Activated CD4-positive, alpha-beta T cell treated with anti-CD3 and anti-CD28 coated beads for 36 hours (primary cell): Measurements from ENCODE around the gene KRT74. TPM values are rescaled to one million over a fixed set of nuclear protein-coding genes. Genes with fewer than 3 reads are reported as not detected.
A peak's percentile ranks its signal among the peaks of the same experiment; 100 is the strongest.

Experiments
- ATAC-seq: fragments of 200-7000 bp; cut with Tn5 transposase; one replicate; pipeline ENCODE4 v1.10.0; 2021; ENCODE audit warnings: mild to moderate bottlenecking, moderate library complexity
- CTCF ChIA-PET: fragments of 350-600 bp; sonication (Branson Sonifier 250); formaldehyde crosslinking; loops from one replicate; lab custom pipeline; 2021; ENCODE audit warnings: antibody characterized with exemption; lab: Charles Lee
- POLR2A ChIA-PET: fragments of 350-600 bp; sonication (Branson Sonifier 250); formaldehyde crosslinking; loops from one replicate; lab custom pipeline; 2021; ENCODE audit warnings: antibody characterized with exemption, inconsistent platforms; lab: Charles Lee
- DNase-seq: peaks from one replicate; pipeline ENCODE4 v3.0.0-alpha.2; 2020
- H3K27ac Mint-ChIP-seq: one replicate; pipeline ENCODE4 v1.8.0; 2021; ENCODE audit warnings: mixed read lengths
- H3K27me3 Mint-ChIP-seq: one replicate; pipeline ENCODE4 v1.8.0; 2021; ENCODE audit warnings: mixed read lengths
- H3K36me3 Mint-ChIP-seq: one replicate; pipeline ENCODE4 v1.8.0; 2021; ENCODE audit warnings: low read depth, mixed read lengths
- H3K4me1 Mint-ChIP-seq: one replicate; pipeline ENCODE4 v1.8.0; 2021; ENCODE audit warnings: mixed read lengths
- H3K4me3 Mint-ChIP-seq: one replicate; pipeline ENCODE4 v1.8.0; 2021; ENCODE audit warnings: mild to moderate bottlenecking, moderate library complexity, mixed read lengths
- H3K9me3 Mint-ChIP-seq: one replicate; pipeline ENCODE4 v1.8.0; 2021; ENCODE audit warnings: low read depth, mixed read lengths
- intact Hi-C, 2 experiments: fragments of 100-400 bp; cut with DNase I in 1 of 2; cut with micrococcal nuclease in 1 of 2; formaldehyde crosslinking; loops; one replicate each; pipeline versions ENCODE4 v1.14.2 to v1.15.1; 2022 to 2024; cut with DNase I, micrococcal nuclease
- total RNA-seq, 2 experiments: library from RNA; stranded (reverse); gene quantifications; one replicate each; pipeline ENCODE4 v1.2.3, GENCODE V29; 2021

Gene KRT74
- total RNA-seq, 2 experiments from 2014 or later: not detected

DNA sequence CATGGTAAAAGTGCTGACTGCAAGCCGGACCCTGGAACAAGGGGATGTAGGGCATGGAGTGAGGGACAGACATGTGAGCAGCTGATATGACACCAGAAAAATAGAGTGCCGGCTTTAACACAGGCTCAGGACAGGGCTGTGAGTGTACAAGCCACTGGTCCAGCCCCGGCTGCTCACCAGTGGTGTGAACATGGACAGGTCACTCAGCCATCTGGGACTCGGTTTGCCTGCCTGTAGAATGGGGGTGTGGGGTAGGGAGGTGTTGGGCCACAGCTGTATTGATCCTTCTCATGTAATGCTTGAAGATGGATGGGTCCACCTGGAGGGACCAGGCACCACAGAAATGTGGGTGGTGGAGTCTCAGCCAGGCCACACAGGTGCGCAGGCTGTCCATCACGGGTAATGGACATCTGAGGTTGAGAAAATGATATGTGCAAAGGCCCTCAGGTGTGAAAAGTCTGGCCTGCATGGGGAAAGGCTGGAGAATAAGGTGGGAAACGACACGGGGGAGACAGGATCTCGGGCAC, 10.6 kb upstream of the KRT74 start:
- Mint-ChIP-seq H3K4me3 (no peak overlapping the region), H3K27ac (no peak overlapping the region), H3K9me3 (no peaks in the 10 kb centered on the region), H3K27me3 (no peaks in the 10 kb centered on the region), H3K36me3 (no peaks in the 10 kb centered on the region), H3K4me1 (peaks cover 51% of the 10 kb centered on the region)
- intact Hi-C loops: loop anchor here (10.0 kb wide), 2 partner anchors 131 to 429 kb away; no protein-coding TSS in a partner anchor
- DNase-seq (no peak), ATAC-seq (no peak)
- ChIA-PET CTCF (interaction anchor here (0.6 to 5.4 kb wide), 12 partner anchors 10 to 1159 kb away, joined by 3 to 70 read pairs (median 6); partner anchors contain the start of gene KRT74), POLR2A (interaction anchor here (0.9 kb wide), 1 partner anchor 75 kb away, joined by 4 read pairs; no protein-coding TSS in a partner anchor)

DNA sequence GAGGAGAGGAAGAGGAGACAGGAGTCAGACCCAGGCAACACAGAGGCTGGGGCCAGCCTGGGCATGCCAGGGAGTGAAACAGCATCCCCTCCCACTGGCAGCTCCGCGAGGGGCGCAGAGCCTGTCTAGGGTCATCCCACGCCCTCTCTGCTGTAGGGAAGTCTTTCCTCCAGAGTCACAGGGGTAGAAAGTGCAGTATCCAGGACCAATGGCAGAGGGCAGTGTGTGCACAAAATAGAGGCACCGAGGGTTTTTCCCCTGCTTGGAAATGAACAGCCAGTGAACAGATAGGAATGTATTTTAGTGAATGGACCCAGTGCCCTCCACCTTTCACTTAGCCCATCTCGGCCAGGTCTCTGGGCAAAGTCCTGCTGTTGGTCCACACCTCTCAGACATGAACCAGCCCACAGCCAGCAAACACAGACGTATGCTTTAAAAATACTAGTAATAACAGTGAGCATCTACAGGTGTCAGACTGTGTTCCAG, 9.4 kb upstream of the KRT74 start:
- Mint-ChIP-seq H3K4me1 (peaks cover 51% of the 10 kb centered on the region), H3K27me3 (no peaks in the 10 kb centered on the region), H3K9me3 (no peaks in the 10 kb centered on the region), H3K27ac (no peak overlapping the region), H3K4me3 (no peak overlapping the region), H3K36me3 (no peaks in the 10 kb centered on the region)
- ATAC-seq (peak; percentile 78), DNase-seq (peak; percentile 80)
- ChIA-PET POLR2A (no interaction called here), CTCF (interaction anchor here (0.6 to 5.4 kb wide), 10 partner anchors 23 to 397 kb away, joined by 3 to 70 read pairs (median 6); no protein-coding TSS in a partner anchor)
- intact Hi-C loops: loop anchor here (1.0 to 10.0 kb wide), 6 partner anchors 132 to 428 kb away; no protein-coding TSS in a partner anchor

DNA sequence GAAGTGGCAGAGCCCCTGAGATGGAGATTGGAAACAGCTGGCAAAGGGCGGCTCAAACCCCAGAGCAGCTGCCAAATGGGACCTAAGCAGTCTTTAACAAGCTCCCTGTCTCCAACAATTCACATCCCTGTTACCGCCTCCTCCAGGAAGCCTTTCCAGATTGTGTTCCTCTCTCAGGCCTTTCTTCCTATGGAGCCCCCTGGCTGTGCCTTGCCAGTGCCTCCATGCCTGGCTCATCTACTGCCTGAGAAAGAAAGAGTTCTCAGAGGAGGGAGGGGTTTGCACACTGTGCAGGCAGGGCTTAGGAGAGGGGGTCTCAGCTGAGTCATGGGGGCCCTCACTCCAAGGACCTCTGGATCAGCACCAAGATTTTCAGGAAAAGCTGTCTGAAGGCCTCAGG, 8.8 kb upstream of the KRT74 start:
- intact Hi-C loops: loop anchor here (10.0 kb wide), 2 partner anchors 132 to 428 kb away; no protein-coding TSS in a partner anchor
- ChIA-PET CTCF (interaction anchor here (0.8 to 5.4 kb wide), 8 partner anchors 48 to 298 kb away, joined by 3 to 70 read pairs (median 4); no protein-coding TSS in a partner anchor), POLR2A (no interaction called here)
- H3K4me1 Mint-ChIP-seq: peaks cover 51% of the 10 kb centered on the region
- H3K36me3 Mint-ChIP-seq: no peaks in the 10 kb centered on the region
- no peaks in the 10 kb centered on the region for H3K9me3 Mint-ChIP-seq
- DNase-seq: no peak
- ATAC-seq: no peak
- H3K4me3 Mint-ChIP-seq: no peak overlapping the region
- H3K27me3 Mint-ChIP-seq: no peaks in the 10 kb centered on the region
- H3K27ac Mint-ChIP-seq: no peak overlapping the region

DNA sequence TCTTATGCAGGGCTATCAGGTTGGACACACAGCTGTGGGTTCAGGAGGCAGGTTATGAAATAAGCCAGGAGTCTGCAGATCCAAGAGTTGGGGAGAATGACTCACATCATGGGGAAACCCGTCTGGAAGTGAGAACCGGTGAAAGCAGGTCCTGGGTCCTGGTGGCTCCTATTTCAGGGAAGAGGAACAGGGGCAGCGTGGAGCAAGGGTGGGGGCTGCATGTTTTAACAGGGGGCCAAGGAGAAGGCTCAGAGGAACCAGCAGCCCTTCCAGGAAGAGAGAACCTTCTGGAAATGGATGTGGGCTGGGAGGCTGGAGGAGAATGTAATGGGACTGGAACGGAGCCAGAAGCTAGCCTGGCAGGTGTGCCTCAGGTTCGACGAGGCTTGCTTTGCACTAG, 7.8 kb upstream of the KRT74 start:
- intact Hi-C loops: loop anchor here (10.0 kb wide), 2 partner anchors 133 to 427 kb away; no protein-coding TSS in a partner anchor
- DNase-seq (no peak), ATAC-seq (no peak)
- no peaks in the 10 kb centered on the region for H3K36me3 Mint-ChIP-seq
- no peaks in the 10 kb centered on the region for H3K9me3 Mint-ChIP-seq
- ChIA-PET POLR2A (no interaction called here), CTCF (interaction anchor here (0.6 to 5.4 kb wide), 10 partner anchors 17 to 372 kb away, joined by 3 to 70 read pairs (median 4); no protein-coding TSS in a partner anchor)
- H3K27ac Mint-ChIP-seq: no peak overlapping the region
- no peak overlapping the region for H3K4me3 Mint-ChIP-seq
- H3K27me3 Mint-ChIP-seq: no peaks in the 10 kb centered on the region
- H3K4me1 Mint-ChIP-seq: peaks cover 41% of the 10 kb centered on the region

DNA sequence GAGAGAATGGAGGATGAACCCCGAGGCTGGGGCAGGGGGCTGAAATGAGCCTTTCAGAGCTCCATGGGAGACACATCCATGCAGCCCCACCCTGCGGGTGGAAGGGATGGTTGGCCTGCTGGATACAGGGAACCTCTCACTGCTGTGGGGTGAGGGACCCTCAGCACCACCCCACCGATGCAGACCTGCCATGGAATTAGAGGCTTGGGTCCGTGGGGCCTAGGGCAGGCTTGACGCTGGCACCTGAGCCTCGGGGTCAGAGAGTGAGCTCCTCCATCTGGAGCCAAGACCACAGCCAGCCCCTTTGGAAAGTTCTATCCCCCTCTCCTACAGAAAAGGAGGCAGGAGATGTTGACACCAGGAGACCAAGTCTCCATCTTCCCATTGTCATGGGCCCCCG, 7.4 kb upstream of the KRT74 start:
- Mint-ChIP-seq H3K4me3 (no peak overlapping the region), H3K9me3 (no peaks in the 10 kb centered on the region), H3K27me3 (no peaks in the 10 kb centered on the region), H3K36me3 (no peaks in the 10 kb centered on the region), H3K4me1 (peaks cover 37% of the 10 kb centered on the region), H3K27ac (no peak overlapping the region)
- no peak for ATAC-seq
- no peak for DNase-seq
- ChIA-PET CTCF (interaction anchor here (0.6 to 3.9 kb wide), 7 partner anchors 18 to 372 kb away, joined by 3 to 32 read pairs (median 4); no protein-coding TSS in a partner anchor), POLR2A (no interaction called here)
- intact Hi-C loops: loop anchor here (10.0 kb wide), 2 partner anchors 134 to 426 kb away; no protein-coding TSS in a partner anchor

DNA sequence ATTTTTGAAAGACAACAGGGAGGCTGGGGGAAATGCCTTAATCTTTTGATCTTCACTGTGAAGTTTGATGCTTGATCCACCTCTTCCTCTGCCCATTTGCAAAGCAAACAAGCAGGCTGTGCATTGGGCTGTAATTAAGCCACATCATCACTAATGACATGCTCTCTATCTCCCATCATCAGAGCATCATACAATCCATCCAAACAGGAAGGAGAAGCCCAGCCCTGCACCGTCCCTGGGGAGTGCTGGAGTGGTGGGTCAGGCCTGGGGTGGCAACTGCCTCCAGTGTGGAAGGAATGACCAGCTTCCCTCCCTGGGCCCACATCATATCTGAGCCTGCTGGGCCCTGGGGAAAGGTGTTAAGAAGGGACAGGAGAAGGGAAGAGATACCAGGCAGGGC, 6.9 kb upstream of the KRT74 start:
- Mint-ChIP-seq H3K9me3 (no peaks in the 10 kb centered on the region), H3K27me3 (no peaks in the 10 kb centered on the region), H3K4me3 (no peak overlapping the region), H3K36me3 (no peaks in the 10 kb centered on the region), H3K27ac (no peak overlapping the region), H3K4me1 (peaks cover 33% of the 10 kb centered on the region)
- ATAC-seq (no peak), DNase-seq (no peak)
- intact Hi-C loops: loop anchor here (10.0 kb wide), 2 partner anchors 134 to 426 kb away; no protein-coding TSS in a partner anchor
- ChIA-PET CTCF (interaction anchor here (0.7 to 3.9 kb wide), 4 partner anchors 18 to 300 kb away, joined by 3 to 32 read pairs (median 11); no protein-coding TSS in a partner anchor), POLR2A (no interaction called here)

DNA sequence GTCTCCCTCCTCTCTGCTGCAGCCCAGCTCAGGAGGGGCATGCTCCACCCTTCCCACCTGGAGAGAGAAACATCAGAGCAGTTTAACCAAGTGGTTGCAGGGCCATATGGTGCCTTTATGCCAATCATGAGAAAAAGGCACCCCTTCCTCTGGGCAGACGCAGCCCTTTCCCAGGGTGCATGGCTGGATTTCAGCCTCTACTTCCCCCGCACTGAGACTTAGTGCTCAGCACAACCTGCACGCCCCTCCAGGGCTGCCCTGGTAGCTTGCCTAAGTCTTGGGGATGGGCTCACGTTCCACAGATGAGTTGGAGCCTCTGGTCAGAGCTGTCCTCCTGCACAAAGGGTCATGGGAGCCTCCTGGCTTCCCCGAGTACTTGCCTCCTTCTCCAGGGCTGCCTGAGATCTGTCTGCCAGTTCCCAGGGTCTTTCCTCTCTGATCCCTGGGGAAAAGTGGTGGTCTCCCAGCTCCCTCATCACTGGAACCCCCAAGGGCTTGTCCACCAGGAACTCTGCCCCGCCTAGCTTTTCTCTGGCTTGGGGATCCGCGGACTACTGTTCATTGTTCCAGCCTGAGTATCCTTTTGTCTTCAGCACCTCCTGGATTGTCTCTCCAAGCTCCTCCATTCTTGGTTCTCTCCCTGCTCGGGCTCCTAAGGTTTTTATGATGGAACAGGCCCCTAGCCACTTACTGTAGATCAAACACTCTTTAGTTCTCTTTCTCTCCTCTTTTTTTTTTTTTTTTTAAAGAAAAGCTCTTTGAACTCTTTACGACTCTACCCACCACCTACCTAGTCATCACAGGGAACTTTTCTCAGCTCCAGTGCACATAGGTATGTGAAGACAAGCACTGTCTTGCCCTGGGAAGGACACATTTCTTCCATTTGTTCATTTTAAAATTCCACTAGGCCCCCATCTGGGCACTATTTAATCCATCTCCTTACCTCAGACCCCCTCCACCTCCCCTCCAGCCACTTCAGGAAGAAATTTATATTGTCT, 6.1 kb upstream of the KRT74 start:
- H3K9me3 Mint-ChIP-seq: no peaks in the 10 kb centered on the region
- ChIA-PET POLR2A (no interaction called here), CTCF (interaction anchor here (0.8 to 3.0 kb wide), 5 partner anchors 22 to 301 kb away, joined by 3 to 18 read pairs (median 4); no protein-coding TSS in a partner anchor)
- no peak overlapping the region for H3K4me3 Mint-ChIP-seq
- no peaks in the 10 kb centered on the region for H3K36me3 Mint-ChIP-seq
- intact Hi-C loops: loop anchor here (10.0 kb wide), 2 partner anchors 135 to 425 kb away; no protein-coding TSS in a partner anchor
- H3K27me3 Mint-ChIP-seq: no peaks in the 10 kb centered on the region
- H3K27ac Mint-ChIP-seq: no peak overlapping the region
- ATAC-seq (no peak), DNase-seq (no peak)
- peaks cover 26% of the 10 kb centered on the region for H3K4me1 Mint-ChIP-seq

DNA sequence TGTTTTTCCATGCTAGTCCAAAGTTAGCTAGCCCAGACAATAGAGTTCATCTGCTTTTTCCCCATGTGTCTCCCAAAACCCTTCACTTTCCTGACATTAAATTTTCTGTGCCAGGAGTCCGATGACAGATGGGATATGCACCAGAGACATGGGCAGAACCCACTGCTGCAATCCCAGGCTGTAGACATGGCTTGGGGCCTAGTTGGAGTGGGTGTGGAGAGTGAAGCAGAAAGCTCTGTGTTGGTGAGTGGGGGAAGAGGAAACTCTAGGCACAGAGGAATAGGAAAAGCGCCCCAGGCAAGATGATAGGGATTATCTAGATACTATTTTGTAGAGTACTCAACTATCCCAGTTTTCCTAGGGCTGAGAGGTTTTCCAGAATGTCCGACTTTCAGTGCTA, 4.8 kb upstream of the KRT74 start:
- H3K36me3 Mint-ChIP-seq: no peaks in the 10 kb centered on the region
- H3K9me3 Mint-ChIP-seq: no peaks in the 10 kb centered on the region
- H3K27me3 Mint-ChIP-seq: no peaks in the 10 kb centered on the region
- peaks cover 20% of the 10 kb centered on the region for H3K4me1 Mint-ChIP-seq
- intact Hi-C loops: no loop called here
- ChIA-PET POLR2A (no interaction called here), CTCF (interaction anchor here (1.1 to 3.0 kb wide), 2 partner anchors 78 to 302 kb away, joined by 4 to 18 read pairs; no protein-coding TSS in a partner anchor)
- no peak overlapping the region for H3K27ac Mint-ChIP-seq
- no peak for DNase-seq
- ATAC-seq: no peak
- no peak overlapping the region for H3K4me3 Mint-ChIP-seq

DNA sequence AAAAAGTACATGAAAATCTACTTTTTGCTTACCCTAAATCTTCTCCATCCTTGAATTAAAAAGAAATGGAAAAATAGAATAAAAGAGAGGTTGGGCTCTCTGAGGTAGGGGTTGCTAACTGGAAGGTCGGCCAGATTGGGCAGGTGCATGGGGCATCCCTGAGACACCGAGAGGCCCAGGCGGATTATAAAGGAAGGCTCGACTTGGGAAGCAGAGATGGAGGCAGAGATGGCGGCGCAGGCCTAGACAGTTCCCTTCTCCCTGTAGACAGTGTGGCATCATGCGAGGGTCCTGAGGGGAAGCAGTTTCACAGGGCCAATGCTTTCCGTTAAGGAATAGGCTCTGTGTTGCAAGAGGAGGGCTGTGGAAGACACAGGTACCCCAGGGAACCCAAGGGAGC, 3.7 kb upstream of the KRT74 start:
- no peak overlapping the region for H3K4me3 Mint-ChIP-seq
- H3K27me3 Mint-ChIP-seq: no peaks in the 10 kb centered on the region
- no peaks in the 10 kb centered on the region for H3K36me3 Mint-ChIP-seq
- ChIA-PET CTCF (no interaction called here), POLR2A (no interaction called here)
- ATAC-seq (no peak), DNase-seq (no peak)
- no peaks in the 10 kb centered on the region for H3K9me3 Mint-ChIP-seq
- no peak overlapping the region for H3K27ac Mint-ChIP-seq
- intact Hi-C loops: no loop called here
- H3K4me1 Mint-ChIP-seq: peaks cover 11% of the 10 kb centered on the region

DNA sequence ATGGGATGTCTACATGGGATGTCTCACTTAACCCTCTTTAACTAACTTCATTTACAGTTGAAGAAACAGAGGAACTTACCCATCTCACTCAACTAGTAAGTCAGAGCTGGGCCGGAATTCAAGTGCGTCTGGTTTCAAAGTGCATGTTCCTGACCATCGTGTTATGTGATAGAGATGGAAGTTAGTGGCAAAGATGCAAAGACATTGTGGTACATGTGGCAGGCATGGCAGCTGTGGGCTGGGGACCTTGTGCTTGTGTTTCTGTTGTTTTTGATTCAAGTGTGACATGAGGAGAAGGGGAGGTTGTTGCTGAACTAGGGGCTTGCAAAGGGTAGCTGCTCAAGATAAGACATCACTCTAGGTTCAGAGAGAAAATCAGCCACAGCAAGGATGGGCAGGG, 2.3 kb upstream of the KRT74 start:
- H3K4me3 Mint-ChIP-seq: no peak overlapping the region
- CTCF ChIA-PET: interaction anchor here (0.6 to 0.8 kb wide), 2 partner anchors 10 to 408 kb away, joined by 3 read pairs; no protein-coding TSS in a partner anchor
- H3K36me3 Mint-ChIP-seq: no peaks in the 10 kb centered on the region
- peaks cover 11% of the 10 kb centered on the region for H3K4me1 Mint-ChIP-seq
- POLR2A ChIA-PET: no interaction called here
- intact Hi-C loops: no loop called here
- no peaks in the 10 kb centered on the region for H3K9me3 Mint-ChIP-seq
- H3K27me3 Mint-ChIP-seq: no peaks in the 10 kb centered on the region
- ATAC-seq: no peak
- no peak for DNase-seq
- H3K27ac Mint-ChIP-seq: no peak overlapping the region

DNA sequence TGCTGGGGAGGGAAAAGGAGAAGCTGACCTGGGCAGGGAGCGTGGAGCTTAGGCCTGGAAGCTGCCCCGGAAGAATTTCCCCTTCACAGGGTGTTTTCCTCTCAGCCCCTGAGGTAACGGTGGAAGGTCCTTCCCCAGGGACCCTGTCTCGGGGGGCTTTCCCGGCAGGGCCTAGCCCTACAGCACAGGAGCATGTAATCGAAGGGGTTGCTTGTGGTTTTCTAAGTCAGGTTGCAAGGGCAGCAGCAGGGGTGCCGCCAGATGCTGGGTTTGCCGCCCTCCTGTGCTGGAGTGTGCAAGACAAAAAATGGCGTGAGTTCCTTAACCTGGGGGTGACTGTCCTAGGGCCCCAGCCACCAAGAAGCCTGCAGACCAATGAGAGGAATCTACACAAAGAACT, 1.6 kb upstream of the KRT74 start:
- intact Hi-C loops: no loop called here
- Mint-ChIP-seq H3K27ac (no peak overlapping the region), H3K4me3 (no peak overlapping the region), H3K9me3 (no peaks in the 10 kb centered on the region), H3K4me1 (peaks cover 6% of the 10 kb centered on the region), H3K36me3 (no peaks in the 10 kb centered on the region), H3K27me3 (no peaks in the 10 kb centered on the region)
- CTCF ChIA-PET: interaction anchor here (0.5 to 1.7 kb wide), 6 partner anchors 9 to 365 kb away, joined by 3 to 5 read pairs (median 4); no protein-coding TSS in a partner anchor
- POLR2A ChIA-PET: no interaction called here
- DNase-seq (no peak), ATAC-seq (no peak)
